Nephron progenitor cell (in vitro differentiated cells): ENCODE measurements around the gene SLC41A3.
"Not testable (repeated sequence)": the region's sequence is repeated elsewhere in the genome, so short reads cannot be mapped to it uniquely, and the experiment has no call there.

Experiments used
- DNase-seq: peaks from one replicate; pipeline ENCODE4 v3.0.0; 2021
- H3K27ac Mint-ChIP-seq: 2 replicates; pipeline ENCODE4 v1.8.0; 2021; ENCODE audit warnings: mild to moderate bottlenecking, moderate library complexity, mixed read lengths
- H3K27me3 Mint-ChIP-seq: 2 replicates; pipeline ENCODE4 v1.8.0; 2021; ENCODE audit warnings: mild to moderate bottlenecking, low read depth, mixed read lengths; ENCODE audit not compliant: poor library complexity
- H3K36me3 Mint-ChIP-seq: 2 replicates; pipeline ENCODE4 v1.8.0; 2021; ENCODE audit warnings: low read depth, mixed read lengths
- H3K4me1 Mint-ChIP-seq: 2 replicates; pipeline ENCODE4 v1.8.0; 2021; ENCODE audit warnings: mixed read lengths
- H3K4me3 Mint-ChIP-seq: 2 replicates; pipeline ENCODE4 v1.8.0; 2021; ENCODE audit warnings: mild to moderate bottlenecking, moderate library complexity, mixed read lengths
- H3K9me3 Mint-ChIP-seq: 2 replicates; pipeline ENCODE4 v1.8.0; 2021; ENCODE audit warnings: mild to moderate bottlenecking, moderate library complexity, mixed read lengths
- CTCF ChIP-seq: fragments of 200-600 bp; sonication (generic); IDR thresholded peaks from 2 replicates; pipeline ENCODE4 v1.5.0; 2021; ENCODE audit warnings: antibody characterized with exemption

Gene SLC41A3

GRCh38 chr3:126050626-126051025 lies 33.3 kb downstream of the SLC41A3 start:
- no peak for TF ChIP-seq CTCF
- no peak overlapping the region for H3K4me3 Mint-ChIP-seq

GRCh38 chr3:126050050-126050392 lies 33.9 kb downstream of the SLC41A3 start:
- H3K4me1 Mint-ChIP-seq: peaks cover 30% of the 10 kb centered on the region
- H3K27ac Mint-ChIP-seq: no peak overlapping the region
- no peak for DNase-seq
- H3K4me3 Mint-ChIP-seq: no peak overlapping the region
- TF ChIP-seq CTCF: no peak
- peaks cover 17% of the 10 kb centered on the region for H3K9me3 Mint-ChIP-seq
- no peaks in the 10 kb centered on the region for H3K27me3 Mint-ChIP-seq
- peaks cover 49% of the 10 kb centered on the region for H3K36me3 Mint-ChIP-seq

More at GRCh38 chr3:126050626-126051025, 33.3 kb downstream of the SLC41A3 start:
- Mint-ChIP-seq H3K36me3 (peaks cover 43% of the 10 kb centered on the region), H3K27ac (no peak overlapping the region), H3K27me3 (no peaks in the 10 kb centered on the region), H3K9me3 (peaks cover 14% of the 10 kb centered on the region), H3K4me1 (peaks cover 30% of the 10 kb centered on the region)
- DNase-seq: no peak

- H3K4me1 Mint-ChIP-seq: peaks cover 25% of the 10 kb centered on the region
- H3K27me3 Mint-ChIP-seq: no peaks in the 10 kb centered on the region
- H3K4me3 Mint-ChIP-seq: no peak overlapping the region
- TF ChIP-seq CTCF: no peak
- H3K9me3 Mint-ChIP-seq: peaks cover 17% of the 10 kb centered on the region
- peaks cover 52% of the 10 kb centered on the region for H3K36me3 Mint-ChIP-seq
- peak overlapping the region; percentile 68 for H3K27ac Mint-ChIP-seq
- DNase-seq: no peak
Observed at GRCh38 chr3:126049289-126050049, 34.5 kb downstream of the SLC41A3 start.

GRCh38 chr3:126040386-126040785 lies 43.5 kb downstream of the SLC41A3 start:
- no peaks in the 10 kb centered on the region for H3K27me3 Mint-ChIP-seq

GRCh38 chr3:126039870-126040269 lies 44.1 kb downstream of the SLC41A3 start:
- Mint-ChIP-seq H3K36me3 (peaks cover 87% of the 10 kb centered on the region), H3K27me3 (no peaks in the 10 kb centered on the region), H3K4me3 (no peak overlapping the region), H3K9me3 (peaks cover 45% of the 10 kb centered on the region), H3K4me1 (no peaks in the 10 kb centered on the region), H3K27ac (no peak overlapping the region)
- DNase-seq: no peak
- no peak for TF ChIP-seq CTCF

More at GRCh38 chr3:126040386-126040785, 43.5 kb downstream of the SLC41A3 start:
- Mint-ChIP-seq H3K9me3 (peaks cover 46% of the 10 kb centered on the region), H3K36me3 (peaks cover 87% of the 10 kb centered on the region), H3K4me3 (no peak overlapping the region), H3K4me1 (no peaks in the 10 kb centered on the region), H3K27ac (no peak overlapping the region)
- DNase-seq: no peak
- no peak for TF ChIP-seq CTCF

- not testable (repeated sequence) for H3K27ac Mint-ChIP-seq, H3K4me3 Mint-ChIP-seq, DNase-seq, H3K27me3 Mint-ChIP-seq, H3K4me1 Mint-ChIP-seq
- H3K36me3 Mint-ChIP-seq: peaks cover 83% of the 10 kb centered on the region
- peaks cover 39% of the 10 kb centered on the region for H3K9me3 Mint-ChIP-seq
Observed at GRCh38 chr3:126038791-126039190, 45.1 kb downstream of the SLC41A3 start.
